HG03103 (cell line): ENCODE data around the gene ZNF525.
A peak's percentile ranks its signal among the peaks of the same experiment; 100 is the strongest.
"Not testable (repeated sequence)": the region's sequence is repeated elsewhere in the genome, so short reads cannot be mapped to it uniquely, and the experiment has no call there.

Experiments
- ATAC-seq: cut with Tn5 transposase; IDR thresholded peaks from one replicate; pipeline ENCODE4 v1.9.1; 2021; ENCODE audit warnings: low read depth; ENCODE audit not compliant: unreplicated experiment

The ZNF525 gene

GRCh38 chr19:53394974-53395839, 29.7 kb downstream of the ZNF525 start, which contains the start of gene ZNF765:
ZNF765 (plus strand) TSS chr19:53395149; CDS start chr19:53398016, 2,867 bp downstream.
- ATAC-seq, result peak; percentile 87

GRCh38 chr19:53395840-53396524, 30.5 kb downstream of the ZNF525 start:
- not testable (repeated sequence) for ATAC-seq

GRCh38 chr19:53396525-53396868, 31.0 kb downstream of the ZNF525 start:
- ATAC-seq, result no peak

- not testable (repeated sequence) for ATAC-seq
Observed at GRCh38 chr19:53397918-53398317, 32.4 kb downstream of the ZNF525 start.

- no peak for ATAC-seq
Observed at GRCh38 chr19:53409505-53410204, 44.1 kb downstream of the ZNF525 start.

GRCh38 chr19:53420520-53421315, 55.2 kb downstream of the ZNF525 start:
- ATAC-seq, result not testable (repeated sequence)

GRCh38 chr19:53422551-53422950, 57.0 kb downstream of the ZNF525 start:
- no peak for ATAC-seq

GRCh38 chr19:53423074-53423473, 57.6 kb downstream of the ZNF525 start:
- ATAC-seq, result not testable (repeated sequence)

- ATAC-seq, result not testable (repeated sequence)
Observed at GRCh38 chr19:53423680-53424079, 58.2 kb downstream of the ZNF525 start.

GRCh38 chr19:53424968-53425597, 59.6 kb downstream of the ZNF525 start:
- no peak for ATAC-seq

GRCh38 chr19:53431399-53432087, 66.0 kb downstream of the ZNF525 start, which contains the start of gene ZNF761:
ZNF761 (plus strand) TSS chr19:53431984; CDS start chr19:53447269, 15,285 bp downstream.
- ATAC-seq, result peak; percentile 98

- ATAC-seq, result peak; percentile 8
Observed at GRCh38 chr19:53432088-53432661, 66.7 kb downstream of the ZNF525 start.
